EL (cell line): ENCODE measurements around the gene SETBP1.
A peak's percentile ranks its signal among the peaks of the same experiment; 100 is the strongest.

ENCODE experiments used
- DNase-seq: peaks from one replicate; pipeline ENCODE4 v3.0.0-alpha.2; 2016

Gene SETBP1

DNA sequence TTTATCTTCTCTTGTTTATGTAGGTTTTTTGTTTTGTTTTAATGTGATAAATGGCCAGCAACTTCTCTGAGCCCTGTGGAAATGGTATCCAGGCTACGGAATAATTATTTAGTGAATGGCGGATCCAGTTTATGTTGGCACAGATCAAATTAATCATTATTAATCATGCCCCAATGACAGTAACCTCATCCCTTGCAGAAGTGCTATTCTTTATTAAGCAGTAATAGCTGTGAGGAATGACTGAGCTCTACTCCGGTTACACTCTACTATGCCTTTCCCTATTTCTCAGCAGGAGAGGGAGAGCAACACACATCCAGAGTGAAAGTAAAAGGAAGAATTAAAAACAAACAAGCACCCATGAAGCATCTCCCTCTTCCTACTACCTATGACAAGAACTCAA lies 84.8 kb downstream of the SETBP1 start:
- no peak for DNase-seq

DNA sequence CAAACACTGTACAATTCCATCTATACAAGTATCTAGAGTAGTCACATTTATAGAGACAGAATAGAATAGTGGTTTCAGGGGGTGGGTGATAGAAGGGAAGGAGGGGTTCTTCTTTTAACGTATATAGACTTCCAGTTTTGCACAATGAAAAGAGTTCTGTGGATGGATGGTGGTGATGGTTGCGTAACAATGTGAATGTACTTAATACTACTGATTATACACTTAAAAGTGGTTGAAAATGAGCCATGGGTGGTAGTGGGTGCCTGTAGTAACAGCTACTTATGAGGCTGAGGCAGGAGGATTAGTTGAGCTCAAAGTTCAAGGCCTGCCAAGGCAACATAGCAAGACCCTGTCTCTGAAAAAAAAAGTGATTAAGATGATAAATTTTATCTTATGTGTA lies 85.8 kb downstream of the SETBP1 start:
- DNase-seq = no peak

DNA sequence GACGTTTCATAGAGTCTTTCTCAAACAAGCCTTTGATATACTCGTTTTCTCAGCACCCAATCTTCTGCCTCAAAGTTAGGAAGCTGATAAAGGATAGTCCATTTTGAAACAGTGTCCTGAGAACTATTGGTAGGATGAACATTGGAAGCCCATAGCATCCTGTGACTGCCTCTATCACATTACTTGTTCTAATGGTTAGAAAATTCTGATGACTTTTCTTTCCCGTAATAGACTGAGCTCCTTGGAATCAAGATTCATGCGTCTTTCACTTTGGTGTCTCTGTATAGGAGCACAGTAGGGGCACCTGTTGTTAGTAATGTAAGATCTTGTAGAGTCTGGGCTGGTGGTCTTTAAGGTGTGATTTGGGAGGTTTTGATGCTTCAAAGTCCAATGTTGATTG lies 87.1 kb downstream of the SETBP1 start:
- DNase-seq = no peak

DNA sequence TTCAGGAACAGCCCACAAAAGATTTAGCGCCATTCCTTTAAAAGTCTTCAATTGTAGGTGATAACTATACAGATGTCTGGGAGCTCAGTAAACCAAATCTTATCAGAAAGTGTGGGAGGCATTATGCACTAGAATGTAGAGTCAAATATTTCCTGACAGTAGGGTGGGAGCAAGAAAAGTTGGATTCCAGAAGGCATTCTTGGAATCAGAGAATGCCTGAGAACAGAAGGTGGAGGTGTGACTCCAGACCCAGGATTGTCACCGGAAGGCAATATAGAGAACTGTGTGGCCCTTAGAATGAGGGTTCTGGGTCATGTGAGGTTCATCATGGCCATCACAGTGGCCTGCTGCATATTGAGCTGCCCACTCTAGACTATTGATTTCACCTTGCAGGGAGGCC lies 90.0 kb downstream of the SETBP1 start:
- no peak for DNase-seq

DNA sequence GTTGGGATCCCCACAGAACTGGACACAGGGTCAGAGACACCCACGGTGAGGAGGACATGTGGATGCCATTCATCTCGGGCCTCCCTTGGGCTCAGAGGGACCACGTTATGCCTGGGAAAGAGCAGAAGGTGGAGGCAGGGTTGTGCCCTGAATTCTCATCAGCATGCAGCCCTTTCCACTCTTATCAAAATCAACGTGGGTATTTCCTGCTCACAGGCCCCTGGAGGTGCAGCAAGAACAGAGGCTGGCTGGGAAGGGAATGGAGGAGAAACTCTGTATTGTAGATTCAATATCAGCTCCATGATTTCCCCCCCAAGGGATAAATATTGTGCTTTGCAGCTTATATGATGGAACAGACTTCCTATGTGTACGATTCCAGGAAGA lies 90.9 kb downstream of the SETBP1 start:
- DNase-seq = no peak

DNA sequence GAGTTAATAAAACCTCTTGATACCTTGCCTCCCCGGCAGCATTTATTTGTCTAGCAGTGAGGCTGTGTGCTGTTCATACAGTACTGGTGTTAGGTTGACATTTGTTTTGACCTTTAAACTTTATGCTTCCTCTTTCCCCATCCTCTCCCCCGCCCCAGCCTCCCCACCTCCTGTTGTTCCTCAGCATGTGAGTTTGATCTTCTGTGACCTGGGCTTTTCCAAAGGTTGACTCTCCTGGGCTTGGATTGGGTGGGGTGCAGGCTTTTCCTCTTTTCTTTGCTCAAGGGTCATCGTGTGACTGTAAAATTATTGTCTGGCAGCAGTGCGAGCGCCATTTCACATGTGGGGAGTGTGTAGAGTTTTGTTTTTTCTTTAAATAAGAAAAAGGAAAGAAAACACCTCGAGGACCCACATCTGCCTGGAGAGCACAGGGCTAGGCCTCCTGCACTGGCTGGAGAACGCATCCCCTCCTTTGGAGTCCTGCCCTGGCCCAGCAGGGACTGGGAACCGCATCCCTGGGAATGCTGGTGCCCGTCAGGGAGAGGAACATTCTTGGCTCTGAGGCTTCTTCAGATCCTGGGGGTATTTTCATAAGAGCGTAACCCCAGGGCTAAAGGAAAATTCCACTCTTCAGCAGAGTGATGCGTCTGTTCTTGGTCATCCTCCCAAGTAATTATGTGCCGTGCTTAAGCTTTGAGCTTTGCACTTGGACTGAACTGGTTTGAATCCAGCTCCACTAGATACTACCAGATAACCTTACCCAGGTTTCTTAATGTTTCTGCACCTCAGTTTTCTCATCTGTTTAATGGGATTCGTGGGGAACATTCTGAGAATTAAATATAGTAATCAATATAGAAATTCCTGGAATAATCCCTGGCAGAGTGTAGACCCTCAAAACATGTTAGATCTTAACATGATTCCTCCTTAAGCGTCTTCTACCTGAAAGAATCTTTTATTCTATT lies 91.5 kb downstream of the SETBP1 start:
- peak; percentile 32 for DNase-seq

DNA sequence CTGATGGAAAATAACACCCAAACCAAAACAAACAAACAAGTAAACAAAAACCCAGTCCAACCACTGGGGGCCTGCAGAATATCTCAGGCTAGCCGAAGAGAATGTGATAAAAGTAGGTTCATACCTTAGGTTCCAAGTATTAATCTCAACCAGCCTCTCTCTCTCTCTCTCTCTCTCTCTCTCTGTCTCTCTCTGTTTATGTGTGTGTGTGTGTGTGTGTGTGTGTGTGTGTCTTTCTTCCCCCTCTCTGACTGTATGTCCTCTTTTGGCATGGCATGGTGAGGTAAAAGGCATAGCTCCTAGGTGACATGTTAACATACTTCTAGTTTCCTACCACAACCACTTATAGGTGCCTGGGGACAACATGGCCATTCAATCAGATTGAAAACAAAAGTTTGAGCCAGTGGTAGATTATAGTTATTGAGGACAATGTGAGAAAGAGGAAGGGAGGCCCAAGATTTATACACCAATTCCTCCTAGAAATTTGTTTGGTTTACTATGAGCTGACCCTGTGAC lies 93.0 kb downstream of the SETBP1 start:
- no peak for DNase-seq

DNA sequence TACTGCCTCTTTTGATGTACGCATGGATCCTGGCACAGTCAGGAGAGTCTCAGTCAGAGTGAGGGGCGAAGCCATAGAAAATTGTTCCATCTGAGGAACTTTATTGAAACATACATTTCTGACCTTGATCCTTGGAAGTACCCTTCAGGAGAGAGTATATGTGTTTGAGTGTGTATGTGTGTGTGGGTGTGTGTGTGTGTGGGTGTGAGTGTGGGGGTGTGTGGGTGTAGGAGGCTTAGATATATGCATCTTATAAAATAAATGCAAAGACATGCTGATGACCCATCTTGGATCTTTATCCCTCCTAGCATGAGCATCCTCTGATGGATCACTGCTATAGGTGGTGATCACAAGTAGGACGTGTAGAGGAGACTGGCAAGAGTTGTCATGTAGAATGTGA lies 93.5 kb downstream of the SETBP1 start:
- DNase-seq = no peak

DNA sequence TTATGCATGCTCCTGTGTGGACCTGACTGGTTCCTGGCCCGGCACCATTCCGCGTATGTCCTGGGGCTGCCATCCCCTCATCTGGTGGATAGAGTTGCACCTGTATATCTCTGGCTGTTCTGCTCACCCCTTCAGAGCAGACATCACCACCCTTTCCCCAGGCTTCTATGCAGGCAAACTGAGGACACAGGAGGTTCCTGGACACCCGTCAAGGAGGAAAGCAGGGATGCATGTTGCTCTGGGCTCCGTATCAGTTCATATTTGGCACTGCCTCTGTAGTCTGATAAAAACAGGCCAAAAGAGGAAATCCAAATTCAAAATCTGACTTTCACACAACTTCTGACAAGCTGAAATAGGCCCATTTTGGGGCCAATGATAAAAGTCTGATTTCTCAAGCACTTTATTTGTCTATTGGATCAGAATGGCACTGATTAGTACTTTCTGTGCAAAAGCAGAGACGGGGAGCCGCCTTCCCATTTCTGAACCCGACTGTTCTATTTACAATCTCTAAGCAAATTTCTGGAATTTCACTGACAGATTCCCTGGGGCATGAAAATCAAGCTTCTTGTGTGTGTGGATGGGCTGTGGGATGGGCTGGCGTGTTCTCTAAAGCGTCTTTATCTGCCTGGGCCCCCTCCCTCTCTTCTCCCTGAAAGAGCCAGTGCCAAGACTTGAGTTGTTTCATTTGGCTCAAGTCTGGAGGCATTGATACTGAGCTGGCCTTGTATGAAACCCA lies 96.9 kb downstream of the SETBP1 start:
- no peak for DNase-seq

DNA sequence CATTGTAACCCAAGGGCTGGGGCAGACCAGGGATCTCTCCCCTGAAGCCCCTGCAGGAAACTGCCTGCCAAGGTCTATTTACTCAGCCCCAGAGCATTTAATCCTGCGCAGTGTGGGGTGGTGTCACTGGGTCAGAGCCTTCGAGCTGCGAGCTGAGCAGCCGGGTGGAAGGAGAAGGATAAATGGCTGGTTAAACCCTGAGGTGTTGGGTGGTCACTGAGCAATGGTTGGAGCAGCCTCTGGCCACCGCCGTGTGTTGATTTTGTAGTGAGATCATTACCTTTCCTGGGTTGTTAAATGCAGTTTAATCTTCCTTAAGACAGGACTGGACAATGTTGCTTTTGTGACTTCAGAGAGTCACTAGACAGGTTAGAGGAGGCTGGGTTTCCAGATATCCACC lies 98.1 kb downstream of the SETBP1 start:
- no peak for DNase-seq

DNA sequence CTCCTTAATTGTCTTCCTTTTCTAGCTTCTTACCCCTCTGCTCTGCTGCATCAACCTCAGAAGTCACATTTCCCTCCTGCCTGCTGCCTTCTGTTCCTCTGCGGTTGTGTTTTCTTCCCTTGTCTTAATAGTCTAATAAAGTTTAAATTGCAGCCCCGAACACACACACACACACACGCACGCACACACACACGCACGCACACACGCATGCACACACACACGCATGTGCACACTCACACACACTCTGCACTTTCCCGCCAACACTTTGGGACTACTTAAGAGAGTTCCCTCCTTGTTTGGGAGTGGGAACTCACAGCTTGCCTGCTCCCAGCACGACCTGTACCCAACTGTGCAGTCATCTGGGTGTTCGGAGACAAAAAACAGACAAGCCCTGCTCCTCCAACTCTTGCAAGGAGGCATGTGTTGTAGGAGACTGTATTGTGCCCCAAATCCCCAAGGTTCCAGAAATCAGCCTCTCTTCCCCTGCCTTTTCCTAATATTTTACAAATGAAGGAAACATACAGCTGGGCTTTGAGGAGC lies 99.1 kb downstream of the SETBP1 start:
- no peak for DNase-seq

DNA sequence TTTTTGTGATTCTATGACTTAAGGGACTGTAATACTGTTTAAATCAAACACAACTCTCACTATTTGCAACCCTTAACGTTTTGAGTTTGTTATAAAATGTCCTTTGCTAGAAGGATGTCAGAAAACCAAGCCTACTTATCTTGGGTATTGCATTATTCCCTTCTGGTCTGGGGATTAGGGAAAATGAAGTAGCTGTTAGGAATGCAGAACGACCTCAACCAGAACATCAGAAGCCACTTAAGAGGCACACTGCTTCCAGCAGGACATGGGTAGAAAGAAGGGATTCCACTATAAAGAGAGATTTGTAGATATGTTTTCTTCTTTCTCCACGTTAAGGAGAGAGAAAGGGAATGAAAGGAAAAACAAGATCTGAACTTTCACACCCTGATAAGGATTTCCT lies 101.2 kb downstream of the SETBP1 start:
- DNase-seq = peak; percentile 18

DNA sequence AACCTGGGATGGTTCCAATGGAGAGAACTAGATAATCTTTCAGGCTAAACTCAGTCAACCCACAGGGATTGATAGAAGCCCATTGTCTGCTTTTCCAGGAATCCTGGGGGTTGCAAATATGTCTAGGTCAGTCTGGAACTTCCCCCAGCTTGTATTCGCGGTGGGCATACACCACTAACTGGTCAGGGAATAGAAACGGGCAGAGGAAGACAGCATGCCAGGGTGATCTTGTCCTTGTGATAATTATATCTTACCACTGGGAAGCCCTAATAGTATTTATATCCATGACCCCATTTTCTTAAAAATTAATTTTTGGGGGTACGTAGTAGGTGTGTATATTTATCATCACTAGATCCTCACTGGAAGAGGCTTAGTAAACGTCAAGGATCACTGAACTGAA lies 101.9 kb downstream of the SETBP1 start:
- DNase-seq = no peak

DNA sequence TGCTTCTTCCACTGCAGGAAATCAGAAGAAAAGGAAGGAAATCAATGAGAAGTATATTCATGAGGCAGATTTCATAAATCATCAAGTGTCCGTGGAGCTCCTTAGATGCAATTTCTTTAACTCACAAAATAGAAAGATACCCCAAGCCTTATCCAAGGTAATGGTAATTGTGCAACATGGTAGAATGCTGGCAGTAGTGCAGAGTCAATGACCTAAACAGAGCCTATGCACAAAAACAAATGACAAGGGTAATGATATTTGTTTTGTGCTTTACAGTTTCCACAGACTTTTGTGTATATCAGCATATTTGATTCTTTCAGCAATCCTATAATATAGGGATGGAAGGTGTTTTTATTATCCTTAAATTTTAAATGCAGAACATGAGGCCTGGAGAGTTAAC lies 102.7 kb downstream of the SETBP1 start:
- no peak for DNase-seq

DNA sequence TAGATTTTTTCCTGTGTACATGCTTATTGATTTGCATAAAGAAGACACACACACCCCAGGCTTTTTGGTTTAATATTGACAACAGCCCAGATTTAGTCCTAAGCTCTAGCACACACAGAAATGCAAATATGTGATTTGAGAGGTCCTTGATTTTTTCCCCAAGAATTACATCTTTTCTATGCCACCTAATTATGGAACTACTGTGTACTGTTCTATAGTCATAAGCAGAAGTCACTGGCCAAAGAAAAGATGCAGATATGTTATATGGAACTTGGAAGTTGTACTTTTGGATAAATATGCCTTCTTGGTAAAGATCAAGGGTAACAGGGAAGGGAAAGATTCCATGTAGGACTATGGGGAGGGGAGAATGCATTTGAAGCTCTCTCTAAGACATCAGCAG lies 105.6 kb downstream of the SETBP1 start:
- no peak for DNase-seq

DNA sequence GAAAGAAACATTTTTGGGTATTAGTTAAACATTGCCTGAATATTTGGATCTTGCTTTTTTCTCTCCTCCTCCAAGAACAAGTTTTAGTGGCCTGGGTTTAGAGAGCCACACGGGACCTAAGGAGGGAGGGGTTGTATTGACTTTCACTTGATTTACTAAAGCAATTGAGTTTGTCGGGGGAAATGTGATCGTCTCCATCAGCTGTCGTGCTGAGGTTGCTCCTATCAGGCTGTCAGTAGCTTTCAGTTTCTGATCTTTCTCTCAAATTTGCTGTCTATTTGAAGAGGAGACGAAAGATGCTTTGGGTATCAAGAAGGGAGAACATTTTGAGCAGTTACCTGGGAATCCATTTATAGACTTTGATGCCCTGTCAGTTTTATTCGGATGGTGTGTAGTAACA lies 106.0 kb downstream of the SETBP1 start:
- DNase-seq = no peak

DNA sequence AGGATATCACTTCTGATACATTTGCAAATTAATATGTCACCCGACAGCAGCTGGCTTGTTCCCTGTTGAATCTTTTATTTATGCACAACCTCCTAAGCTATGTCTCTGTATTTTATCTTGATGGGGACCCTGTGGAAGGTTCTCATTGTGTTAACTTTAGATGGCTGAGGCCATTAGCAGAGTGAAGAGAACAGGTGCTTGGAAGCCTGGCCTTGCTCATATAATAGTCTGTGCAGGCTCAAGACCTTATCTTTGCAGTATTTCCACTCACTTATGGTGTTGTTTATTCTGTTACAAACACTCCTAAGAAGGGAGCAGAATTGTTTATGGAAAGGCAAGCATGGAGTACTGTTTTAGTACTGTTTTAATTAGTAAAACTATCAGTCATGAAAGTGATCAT lies 107.6 kb downstream of the SETBP1 start:
- DNase-seq = no peak

DNA sequence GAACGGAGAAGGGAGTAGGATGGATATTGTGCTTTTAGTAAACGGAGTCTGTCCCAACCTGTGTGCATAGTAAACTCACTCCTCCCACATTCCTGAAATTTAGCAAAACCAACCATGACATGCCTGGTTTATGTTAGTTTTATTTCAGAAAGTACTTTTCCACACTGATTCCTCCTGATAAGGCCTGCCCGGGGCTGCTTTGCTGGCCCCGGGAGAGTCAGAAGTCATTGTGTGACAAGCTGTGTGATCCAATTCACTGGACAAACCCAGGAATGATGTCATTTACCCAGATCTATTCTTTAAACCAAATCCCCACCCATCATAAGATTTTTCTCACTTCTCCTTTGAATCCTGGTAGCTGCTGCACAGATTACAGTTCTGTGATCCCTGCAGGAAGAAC lies 109.0 kb downstream of the SETBP1 start:
- DNase-seq = peak; percentile 19

DNA sequence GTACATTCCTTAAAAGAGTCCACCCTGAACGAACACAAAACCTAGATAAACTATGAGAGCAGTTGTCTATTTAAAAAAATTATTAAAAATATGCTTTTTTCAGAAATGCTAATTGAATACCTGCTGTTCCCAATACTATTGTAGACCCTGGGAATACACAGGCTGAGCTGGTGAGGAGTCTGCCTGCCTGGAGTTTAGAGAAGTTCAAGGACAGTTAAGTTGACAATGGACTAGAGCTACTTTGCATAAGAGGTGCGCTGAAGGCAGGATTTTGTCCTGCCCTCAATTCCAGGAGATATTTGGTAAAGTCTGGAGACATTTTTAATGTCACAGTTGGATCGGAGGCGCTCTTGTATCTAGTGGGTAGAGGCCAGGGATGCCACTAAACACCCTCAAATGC lies 110.2 kb downstream of the SETBP1 start:
- DNase-seq = no peak

DNA sequence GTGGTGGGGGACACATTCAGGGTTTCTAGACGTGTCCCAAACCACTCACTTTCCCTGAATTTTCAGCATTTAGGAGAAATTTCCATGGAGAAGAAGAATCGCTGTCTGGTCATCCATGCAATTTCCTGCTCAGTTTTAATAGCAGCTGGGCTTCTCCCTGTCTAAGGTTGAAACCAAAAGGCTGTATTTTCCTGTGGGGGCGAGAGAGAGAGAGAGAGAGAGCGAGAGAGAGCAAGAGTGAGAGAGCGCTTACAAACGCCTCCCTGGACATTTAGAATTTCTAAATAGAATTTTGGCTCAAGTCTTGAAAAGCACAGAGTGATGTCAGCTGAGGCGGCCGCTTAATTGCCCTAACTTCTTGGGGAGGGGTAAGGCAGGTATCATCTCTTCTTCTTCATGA lies 110.8 kb downstream of the SETBP1 start:
- DNase-seq = no peak

DNA sequence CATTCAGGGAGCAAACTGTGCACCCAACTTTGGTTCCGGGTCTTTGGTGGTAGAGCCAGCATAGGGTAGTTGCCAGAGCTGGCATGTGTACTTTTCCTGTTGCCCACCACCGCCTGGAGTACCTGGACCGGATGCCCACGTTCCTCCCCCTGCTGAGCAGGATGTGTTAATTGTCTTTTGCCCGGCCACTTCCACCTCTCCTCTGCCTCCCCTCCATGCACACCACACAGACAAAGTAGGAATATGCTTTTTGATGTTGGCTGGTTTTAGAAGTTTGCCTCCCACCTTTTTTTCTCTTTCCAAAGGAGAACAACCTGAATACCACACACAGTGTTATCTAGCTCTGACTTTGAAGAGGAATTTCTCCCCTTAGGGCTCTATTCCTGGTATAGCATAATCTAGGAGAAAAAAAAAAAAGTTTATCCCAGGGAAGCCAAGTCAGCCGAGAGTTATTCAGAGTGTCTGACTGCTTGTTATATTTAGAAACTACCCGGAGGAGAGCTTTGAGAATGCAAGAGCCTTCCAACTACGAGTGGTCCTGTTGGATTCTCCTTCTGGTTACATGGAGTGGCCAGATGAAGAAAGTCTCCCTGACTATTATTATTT lies 111.9 kb downstream of the SETBP1 start:
- DNase-seq = peak; percentile 7

DNA sequence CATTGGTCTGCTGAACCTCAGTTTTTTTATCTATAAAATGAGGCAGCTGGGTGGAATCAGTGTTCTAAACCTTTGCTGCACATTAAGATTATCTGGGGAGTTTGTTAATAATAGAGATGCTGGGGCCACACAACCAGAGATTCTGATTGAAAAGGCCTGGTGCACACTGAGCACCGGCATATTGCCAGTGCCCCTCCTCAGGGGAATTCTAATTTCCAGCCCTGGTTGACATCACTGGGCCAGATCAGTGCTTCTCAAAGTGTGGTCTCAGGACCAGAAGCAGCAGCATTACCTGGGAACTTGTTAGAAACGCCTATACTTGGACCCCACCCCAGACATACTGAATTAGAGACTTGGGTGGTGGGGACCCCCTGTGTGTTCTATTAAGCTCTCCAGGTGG lies 112.5 kb downstream of the SETBP1 start:
- no peak for DNase-seq

DNA sequence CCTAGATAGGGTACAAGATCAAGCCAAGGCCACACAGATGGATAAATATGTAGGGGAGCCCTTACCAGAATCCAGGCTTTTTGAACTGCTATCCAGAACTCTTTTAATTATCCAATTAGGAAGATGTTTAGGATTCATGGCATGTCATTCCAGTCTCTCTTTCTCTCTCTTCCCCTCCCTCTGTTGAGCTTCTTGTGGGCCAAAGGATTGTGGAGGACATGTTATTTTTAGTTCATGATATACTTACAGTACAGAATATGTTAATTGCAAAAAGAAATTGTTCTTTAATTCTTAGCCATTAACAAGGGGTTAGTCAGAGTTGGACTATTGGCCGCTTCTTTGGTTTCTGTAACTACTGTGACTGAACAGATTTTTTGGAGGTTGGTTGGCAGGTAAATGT lies 113.0 kb downstream of the SETBP1 start:
- no peak for DNase-seq
